Prostate gland (tissue), 2 donors: ENCODE results near the gene PDE1C. TPM values are rescaled to one million over a fixed set of nuclear protein-coding genes. Genes with fewer than 3 reads are reported as not detected.

Experiments
- DNase-seq: peaks from one replicate; pipeline ENCODE4 v3.0.0-alpha.2; 2019; ENCODE audit warnings: low spot score
- H3K27ac ChIP-seq, 2 donors: fragments of 200-600 bp; sonication (generic); 2 replicates each; pipeline ENCODE4 v1.5.1; 2017 to 2019
- H3K27me3 ChIP-seq: fragments of 200-600 bp; sonication (generic); replicated peaks from 2 replicates; pipeline ENCODE4 v1.5.1; 2019; ENCODE audit not compliant: insufficient read depth
- H3K36me3 ChIP-seq, 2 donors: fragments of 200-600 bp; sonication (generic); 1 replicate in 1 of 2; 2 replicates in 1 of 2; pipeline versions ENCODE4 v1.5.1 to v1.8.1; 2017 to 2019
- H3K4me1 ChIP-seq: fragments of 200-600 bp; sonication (generic); replicated peaks from 2 replicates; pipeline ENCODE4 v1.5.1; 2019
- H3K4me3 ChIP-seq, 2 donors: fragments of 200-600 bp; sonication (generic); 2 replicates each; pipeline ENCODE4 v1.5.1; 2017 to 2019
- H3K9me3 ChIP-seq: fragments of 200-600 bp; sonication (generic); 2 replicates; pipeline ENCODE4 v1.5.1; 2017
- POLR2A ChIP-seq: fragments of 450-650 bp; IDR thresholded peaks from one replicate; pipeline ENCODE4 v1.6.1; 2016; ENCODE audit warnings: antibody characterized with exemption, mild to moderate bottlenecking
- POLR2AphosphoS5 ChIP-seq: sonication (generic); formaldehyde crosslinking; IDR thresholded peaks from one replicate; pipeline ENCODE4 v1.6.1; 2017; ENCODE audit warnings: antibody characterized with exemption
- WGBS: methylation state at CpG from one replicate; pipeline ENCODE4 v1.1.5; 2018; 5-methylcytosine and 5-hydroxymethylcytosine counted together
- intact Hi-C: fragments of 100-400 bp; cut with DNase I; formaldehyde crosslinking; loops from one replicate; pipeline ENCODE4 v1.14.2; 2022
- total RNA-seq, 2 donors: library from RNA; depleted of rRNA; stranded (reverse); fragments of >200 nt; gene quantifications; one replicate each; pipeline ENCODE4 v1.1.0, GENCODE V29; 2016
- TF ChIP-seq, protein P1 (sequence below), 4 experiments: fragments of 200-600 bp in 2 of 4; fragments of 450-650 bp in 2 of 4; sonication (generic) in 2 of 4; IDR thresholded peaks; 1 replicate in 3 of 4; 2 replicates in 1 of 4; pipeline ENCODE4 v1.5.1; 2016 to 2019; ENCODE audit warnings: antibody characterized with exemption in 4 of 4, mild to moderate bottlenecking in 2 of 4, moderate library complexity in 2 of 4

Gene PDE1C
- total RNA-seq, 2 donors from 2014 or later, result 2.4 to 4.2 TPM

DNA sequence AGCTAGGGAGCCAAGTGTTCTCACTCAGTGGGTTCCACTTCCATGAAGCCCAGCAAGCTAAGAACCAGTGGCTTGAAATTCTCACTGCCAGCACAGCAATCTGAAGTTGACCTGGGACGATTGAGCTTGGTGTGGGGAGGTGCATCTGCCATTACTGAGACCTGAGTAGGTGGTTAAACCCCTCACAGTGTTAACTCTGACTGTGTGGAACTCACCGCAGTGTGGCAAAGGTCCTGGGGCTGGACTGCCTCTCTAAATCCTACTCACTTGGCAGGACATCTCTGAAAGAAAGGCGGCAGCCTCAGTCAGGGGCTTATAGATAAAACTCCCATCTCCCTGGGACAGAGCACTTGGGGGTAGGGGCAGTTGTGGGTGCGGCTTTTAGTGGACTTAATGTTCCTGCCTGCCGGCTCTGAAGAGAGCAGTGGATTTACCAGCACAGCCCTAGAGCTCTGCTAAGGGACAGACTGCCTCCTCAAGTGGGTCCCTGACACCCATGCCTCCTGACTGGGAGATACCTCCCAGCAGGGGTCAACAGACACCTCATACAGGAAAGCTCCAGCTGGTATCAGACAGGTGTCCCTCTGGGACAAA is 143.1 kb downstream of the PDE1C start:
- Histone ChIP-seq H3K36me3 (no peaks in the 10 kb centered on the region), H3K4me3 (no peak overlapping the region), H3K27ac (no peak overlapping the region), H3K9me3 (no peaks in the 10 kb centered on the region), H3K4me1 (no peaks in the 10 kb centered on the region), H3K27me3 (no peaks in the 10 kb centered on the region)
- 78% methylated on average over 5 of the region's 5 CpGs for WGBS
- intact Hi-C loops, result no loop called here
- TF ChIP-seq, protein P1, sequence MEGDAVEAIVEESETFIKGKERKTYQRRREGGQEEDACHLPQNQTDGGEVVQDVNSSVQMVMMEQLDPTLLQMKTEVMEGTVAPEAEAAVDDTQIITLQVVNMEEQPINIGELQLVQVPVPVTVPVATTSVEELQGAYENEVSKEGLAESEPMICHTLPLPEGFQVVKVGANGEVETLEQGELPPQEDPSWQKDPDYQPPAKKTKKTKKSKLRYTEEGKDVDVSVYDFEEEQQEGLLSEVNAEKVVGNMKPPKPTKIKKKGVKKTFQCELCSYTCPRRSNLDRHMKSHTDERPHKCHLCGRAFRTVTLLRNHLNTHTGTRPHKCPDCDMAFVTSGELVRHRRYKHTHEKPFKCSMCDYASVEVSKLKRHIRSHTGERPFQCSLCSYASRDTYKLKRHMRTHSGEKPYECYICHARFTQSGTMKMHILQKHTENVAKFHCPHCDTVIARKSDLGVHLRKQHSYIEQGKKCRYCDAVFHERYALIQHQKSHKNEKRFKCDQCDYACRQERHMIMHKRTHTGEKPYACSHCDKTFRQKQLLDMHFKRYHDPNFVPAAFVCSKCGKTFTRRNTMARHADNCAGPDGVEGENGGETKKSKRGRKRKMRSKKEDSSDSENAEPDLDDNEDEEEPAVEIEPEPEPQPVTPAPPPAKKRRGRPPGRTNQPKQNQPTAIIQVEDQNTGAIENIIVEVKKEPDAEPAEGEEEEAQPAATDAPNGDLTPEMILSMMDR (IDR thresholded peaks at IDR 0.05), result no peak
- TF ChIP-seq POLR2A, result no peak
- TF ChIP-seq POLR2AphosphoS5, result no peak
- no peak for DNase-seq

DNA sequence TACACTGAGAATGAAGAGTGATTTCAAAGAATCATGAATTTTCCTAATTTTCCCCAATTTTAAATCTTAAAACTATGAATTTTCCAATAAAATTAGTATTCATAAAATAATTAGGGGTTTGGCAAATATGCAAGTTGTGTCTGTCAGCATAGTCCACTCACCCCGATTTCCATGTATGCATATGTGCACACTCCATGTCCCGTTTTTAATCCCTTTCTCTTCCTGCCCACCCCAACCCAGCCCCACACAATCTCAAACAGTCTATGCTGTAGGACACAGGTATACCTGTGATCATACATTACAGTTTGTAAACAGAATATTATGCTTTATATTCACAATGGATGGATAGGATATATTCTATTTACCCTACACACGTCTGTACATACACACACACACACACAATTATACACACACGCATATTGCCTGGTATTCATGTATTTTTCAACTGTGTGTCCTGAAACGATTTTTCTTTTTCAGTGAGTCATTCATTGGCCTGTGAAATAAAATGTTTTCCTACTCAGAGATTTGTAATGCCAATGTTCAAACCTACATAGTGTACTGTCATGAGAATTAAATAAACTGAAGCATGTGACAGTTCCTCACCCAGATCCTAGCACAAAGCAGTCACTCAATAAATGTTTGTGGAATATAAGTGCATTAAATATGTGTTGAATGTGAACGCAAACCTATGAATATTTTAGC is 144.3 kb downstream of the PDE1C start:
- Histone ChIP-seq H3K9me3 (no peaks in the 10 kb centered on the region), H3K4me3 (no peak overlapping the region), H3K27ac (no peak overlapping the region), H3K4me1 (no peaks in the 10 kb centered on the region), H3K27me3 (no peaks in the 10 kb centered on the region), H3K36me3 (no peaks in the 10 kb centered on the region)
- 91% methylated on average over 6 of the region's 6 CpGs for WGBS
- no peak for TF ChIP-seq POLR2A
- TF ChIP-seq POLR2AphosphoS5, result no peak
- TF ChIP-seq, protein P1 (IDR thresholded peaks at IDR 0.05), result no peak
- no peak for DNase-seq
- intact Hi-C loops, result no loop called here

DNA sequence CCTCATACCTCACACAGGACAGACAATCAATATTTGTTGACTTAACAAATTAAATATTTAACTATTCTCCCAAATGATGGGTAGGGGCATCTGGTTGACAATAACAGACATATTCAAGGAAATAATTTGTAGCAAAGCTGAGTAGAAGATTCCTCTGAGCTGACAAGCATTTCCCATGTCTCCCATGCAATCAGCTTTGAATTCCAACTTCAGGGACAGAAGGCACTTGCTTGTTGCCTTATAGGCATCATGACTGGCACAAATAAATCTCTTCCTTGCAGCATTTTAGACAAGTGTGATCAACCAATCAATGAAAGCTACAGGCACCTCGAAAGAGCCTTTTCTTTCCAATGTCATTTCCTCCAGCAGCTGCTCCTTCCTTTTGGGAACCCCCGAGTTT is 146.0 kb downstream of the PDE1C start:
- Histone ChIP-seq H3K27ac (no peak overlapping the region), H3K36me3 (no peaks in the 10 kb centered on the region), H3K4me1 (no peaks in the 10 kb centered on the region), H3K4me3 (no peak overlapping the region), H3K9me3 (no peaks in the 10 kb centered on the region), H3K27me3 (no peaks in the 10 kb centered on the region)
- TF ChIP-seq POLR2A, result no peak
- TF ChIP-seq, protein P1 (IDR thresholded peaks at IDR 0.05), result no peak
- TF ChIP-seq POLR2AphosphoS5, result no peak
- DNase-seq, result no peak
- WGBS, result 88% methylated on average over 2 of the region's 2 CpGs
- intact Hi-C loops, result no loop called here

DNA sequence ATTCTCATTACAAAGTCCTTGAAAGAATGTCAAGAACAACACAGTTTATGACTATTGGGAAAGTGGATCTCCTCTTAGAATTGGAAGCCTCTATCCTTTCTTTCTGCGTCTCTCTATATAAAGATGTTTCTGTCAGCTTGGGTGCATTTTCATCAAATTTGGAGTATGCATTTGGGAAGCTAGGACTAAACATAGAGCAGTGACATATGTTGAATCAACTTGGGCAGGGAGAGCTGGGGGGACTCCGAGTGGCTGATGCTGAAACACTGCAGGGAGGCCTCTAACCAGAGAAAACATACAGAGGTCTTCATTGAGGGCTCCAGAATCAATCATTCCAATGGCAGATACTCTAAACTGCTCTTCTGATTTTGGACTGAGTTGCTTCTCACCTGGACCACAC is 147.4 kb downstream of the PDE1C start:
- DNase-seq, result no peak
- Histone ChIP-seq H3K27ac (no peak overlapping the region), H3K9me3 (no peaks in the 10 kb centered on the region), H3K27me3 (no peaks in the 10 kb centered on the region), H3K36me3 (no peaks in the 10 kb centered on the region), H3K4me1 (no peaks in the 10 kb centered on the region), H3K4me3 (no peak overlapping the region)
- no peak for TF ChIP-seq POLR2AphosphoS5
- no peak for TF ChIP-seq POLR2A
- TF ChIP-seq, protein P1 (IDR thresholded peaks at IDR 0.05), result no peak
- intact Hi-C loops, result no loop called here
- WGBS, result 81% methylated on average over 2 of the region's 2 CpGs

DNA sequence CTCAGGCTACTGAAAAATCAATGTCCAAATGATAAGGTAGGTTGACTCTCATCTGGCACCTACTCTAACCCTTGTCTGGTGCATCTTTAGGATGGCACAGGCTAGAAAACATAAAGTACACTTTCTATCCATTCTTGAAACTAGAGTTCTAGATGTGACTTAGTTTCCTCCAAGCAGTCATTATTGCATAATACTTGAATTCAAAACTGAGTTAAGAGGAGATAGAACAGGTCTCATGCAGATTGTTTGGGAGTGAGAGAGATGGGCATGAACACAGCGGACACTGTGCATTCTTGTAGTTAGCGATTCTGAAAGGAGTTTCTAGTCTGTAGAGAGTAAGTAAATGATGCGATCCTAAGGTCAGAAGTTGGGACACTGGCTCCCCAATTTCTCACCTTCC is 149.2 kb downstream of the PDE1C start:
- no peaks in the 10 kb centered on the region for H3K9me3 ChIP-seq
- no peaks in the 10 kb centered on the region for H3K4me1 ChIP-seq
- TF ChIP-seq, protein P1 (IDR thresholded peaks at IDR 0.05), result no peak
- TF ChIP-seq POLR2A (no peak), POLR2AphosphoS5 (no peak)
- no peaks in the 10 kb centered on the region for H3K27me3 ChIP-seq
- no peak overlapping the region for H3K4me3 ChIP-seq
- H3K27ac ChIP-seq, result no peak overlapping the region
- WGBS, result 92% methylated on average over 3 of the region's 3 CpGs
- intact Hi-C loops, result no loop called here
- no peaks in the 10 kb centered on the region for H3K36me3 ChIP-seq
- no peak for DNase-seq
